DOHH2 (cell line): ENCODE results near the gene KRT28.

Source experiments
- CTCF ChIP-seq: fragments of 200-600 bp; sonication (generic); IDR thresholded peaks from one replicate; pipeline ENCODE4 v1.5.1; 2014; ENCODE audit warnings: antibody characterized with exemption, mild to moderate bottlenecking, low read depth, low read length; ENCODE audit not compliant: poor library complexity, severe bottlenecking
- EZH2phosphoT487 ChIP-seq: fragments of 200-600 bp; sonication (generic); IDR thresholded peaks from 2 replicates; pipeline ENCODE4 v1.6.1; 2017; ENCODE audit warnings: borderline replicate concordance, mild to moderate bottlenecking, antibody characterized with exemption, low read length, moderate library complexity, mixed read lengths

GRCh38 chr17:40794466-40794865 is 5.3 kb downstream of the KRT28 start:
- TF ChIP-seq CTCF (no peak), EZH2phosphoT487 (no peak)
